ENCODE results near the gene COX7A2.

The COX7A2 gene

GRCh38 chr6:75273009-75273408 is 29.4 kb upstream of the COX7A2 start:
- DNase-seq: no peak
- intact Hi-C loops (cut with DNase I): no loop called here

DNA sequence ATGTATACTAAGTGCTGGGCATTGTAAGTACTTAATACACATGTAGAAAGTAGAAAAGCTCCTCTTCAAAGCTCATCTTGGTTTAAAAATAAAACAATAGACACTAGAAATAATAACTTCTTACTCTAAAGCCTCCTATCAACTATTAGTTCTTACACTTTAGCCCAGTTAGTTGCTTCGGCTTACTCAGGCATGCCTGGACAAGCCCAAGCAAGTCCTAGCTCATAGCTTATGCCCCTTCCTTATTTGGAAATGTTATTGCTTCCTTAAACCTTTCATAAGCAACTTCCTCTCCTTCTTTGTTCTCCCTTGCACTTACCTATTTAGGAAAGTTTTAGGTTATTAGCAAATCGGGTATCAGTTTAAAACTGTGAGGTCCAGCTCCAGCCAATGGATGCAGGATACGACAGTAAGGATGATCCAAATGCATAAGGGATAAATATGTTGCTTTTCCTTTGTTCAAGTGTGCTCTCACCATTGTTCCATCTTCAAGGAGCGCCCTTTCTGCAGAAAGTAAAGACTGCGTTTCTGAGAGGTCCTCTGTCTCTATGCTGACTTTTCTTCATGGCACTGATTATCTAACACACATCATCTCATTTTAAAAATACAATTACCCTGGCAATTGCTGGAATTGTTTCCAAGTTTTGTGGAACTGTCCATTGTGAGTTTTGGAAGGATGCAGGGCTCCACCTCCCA is 28.7 kb upstream of the COX7A2 start:
- DNase-seq: no peak

DNA sequence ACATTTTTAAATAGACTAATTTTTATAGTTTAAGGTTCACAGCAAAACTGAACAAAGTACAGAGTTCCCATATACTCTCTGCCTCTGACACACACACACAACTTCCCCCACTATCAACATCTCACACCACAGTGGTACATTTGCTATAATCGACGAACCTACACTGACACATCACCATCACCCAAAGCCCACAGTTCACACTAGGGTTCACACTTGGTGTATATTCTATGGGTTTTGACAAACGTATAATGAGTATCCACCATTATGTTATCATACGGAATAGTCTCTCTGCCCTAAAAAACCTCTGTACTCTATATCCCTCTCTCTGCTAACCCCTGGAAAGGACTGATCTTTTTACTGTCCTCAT is 25.4 kb upstream of the COX7A2 start:
- no peak for DNase-seq
- intact Hi-C loops (cut with DNase I): loop anchor here (5.0 kb wide), 1 partner anchor 258 kb away; no protein-coding TSS in a partner anchor

More for the DNA sequence above, 28.7 kb upstream of the COX7A2 start:
- intact Hi-C loops (cut with DNase I): no loop called here

- intact Hi-C loops (cut with DNase I): loop anchor here (5.0 kb wide), 1 partner anchor 259 kb away; no protein-coding TSS in a partner anchor
- no peak for DNase-seq
Observed at GRCh38 chr6:75268121-75268987, 24.8 kb upstream of the COX7A2 start.

DNA sequence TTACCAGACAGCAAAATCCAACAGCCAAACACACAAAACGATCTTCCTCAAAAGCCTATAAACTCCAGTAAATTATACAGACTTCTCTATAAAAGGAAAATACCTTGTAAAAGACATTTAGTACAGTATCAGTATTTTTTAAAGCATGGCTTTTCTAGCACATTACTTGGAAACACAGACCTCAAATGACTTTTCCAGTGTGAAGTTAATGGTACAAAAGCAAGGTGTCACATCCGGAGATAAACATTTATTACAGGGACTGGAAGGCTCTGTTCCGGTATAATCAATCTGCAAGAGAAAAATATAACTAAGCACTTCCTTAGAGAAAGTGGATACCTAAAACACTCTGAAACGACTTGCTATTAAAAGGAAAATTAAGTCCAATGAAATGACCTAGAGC is 23.9 kb upstream of the COX7A2 start:
- intact Hi-C loops (cut with DNase I): loop anchor here (5.0 kb wide), 1 partner anchor 260 kb away; no protein-coding TSS in a partner anchor
- DNase-seq: no peak

- intact Hi-C loops (cut with DNase I): loop anchor here (5.0 kb wide), 1 partner anchor 260 kb away; no protein-coding TSS in a partner anchor
- DNase-seq: peak in 2 of 42 donors; percentile 10 to 23
Observed at GRCh38 chr6:75266716-75267291, 23.2 kb upstream of the COX7A2 start.

DNA sequence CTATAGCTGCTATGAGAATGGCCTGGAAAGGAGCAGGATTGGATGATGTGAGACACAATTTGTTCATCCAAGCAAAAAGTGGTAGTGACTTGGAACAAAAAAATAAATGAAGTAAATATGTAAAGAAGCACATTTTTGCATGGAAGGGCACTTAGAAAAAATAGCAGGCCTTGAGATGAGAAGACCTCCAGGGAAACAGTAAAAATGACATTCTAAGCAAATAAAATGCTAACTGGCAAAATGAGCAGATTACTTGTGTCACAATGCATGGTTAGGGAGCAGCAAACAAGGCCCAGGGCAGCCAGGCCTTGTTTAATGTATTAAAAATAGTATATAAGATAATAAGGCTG is 19.8 kb upstream of the COX7A2 start:
- intact Hi-C loops (cut with DNase I): no loop called here
- no peak for DNase-seq

DNA sequence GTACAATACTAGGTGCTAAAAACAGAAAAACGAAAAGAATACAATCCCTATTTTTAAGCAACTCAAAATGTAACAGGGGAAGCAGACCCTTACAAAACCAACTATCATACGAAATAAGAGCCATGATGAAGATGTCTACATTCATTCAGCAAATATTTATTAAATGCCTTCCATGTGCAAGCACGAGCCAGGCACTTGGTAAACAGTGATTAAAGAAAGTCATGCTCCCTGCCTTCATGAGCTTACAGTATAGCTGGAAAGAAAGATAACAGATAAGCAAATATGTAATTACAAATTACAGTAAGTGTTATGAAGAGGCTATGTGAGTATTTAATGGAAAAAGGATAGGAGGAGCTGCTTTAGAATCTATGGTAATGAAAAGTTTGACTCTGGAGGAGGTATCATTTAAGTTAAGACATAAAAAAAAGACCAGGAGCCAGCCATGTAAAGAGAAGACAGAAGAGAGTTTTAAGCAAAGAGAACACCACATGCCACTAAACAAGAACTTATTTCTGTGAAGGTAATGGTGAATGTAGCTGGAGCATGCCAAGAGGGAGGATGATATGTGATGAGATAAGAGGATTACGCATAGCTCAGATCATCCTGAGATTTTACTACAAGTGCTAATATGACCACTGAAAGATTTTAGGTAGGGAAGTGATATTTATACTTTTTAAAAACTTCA is 19.3 kb upstream of the COX7A2 start:
- no peak for DNase-seq
- intact Hi-C loops (cut with DNase I): no loop called here

DNA sequence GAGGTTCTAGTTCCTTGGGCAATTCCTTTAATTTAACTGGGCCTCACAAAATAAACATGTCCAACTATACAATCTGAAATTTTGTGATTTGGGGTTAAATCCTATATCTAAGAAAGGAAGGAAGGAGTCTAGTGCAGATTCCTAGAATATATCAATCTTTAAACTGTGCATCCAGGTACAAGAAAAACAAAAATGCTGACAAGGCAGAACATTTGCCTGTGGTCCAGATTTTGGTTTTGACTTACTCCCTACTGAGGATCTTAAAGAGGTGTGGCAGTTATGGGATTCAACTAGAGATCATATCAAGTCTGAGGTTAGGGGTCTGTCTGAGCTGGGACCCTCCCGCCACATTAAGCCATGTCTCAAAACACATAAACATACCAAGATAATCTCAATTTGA is 17.7 kb upstream of the COX7A2 start:
- no peak for DNase-seq
- intact Hi-C loops (cut with DNase I): no loop called here

DNA sequence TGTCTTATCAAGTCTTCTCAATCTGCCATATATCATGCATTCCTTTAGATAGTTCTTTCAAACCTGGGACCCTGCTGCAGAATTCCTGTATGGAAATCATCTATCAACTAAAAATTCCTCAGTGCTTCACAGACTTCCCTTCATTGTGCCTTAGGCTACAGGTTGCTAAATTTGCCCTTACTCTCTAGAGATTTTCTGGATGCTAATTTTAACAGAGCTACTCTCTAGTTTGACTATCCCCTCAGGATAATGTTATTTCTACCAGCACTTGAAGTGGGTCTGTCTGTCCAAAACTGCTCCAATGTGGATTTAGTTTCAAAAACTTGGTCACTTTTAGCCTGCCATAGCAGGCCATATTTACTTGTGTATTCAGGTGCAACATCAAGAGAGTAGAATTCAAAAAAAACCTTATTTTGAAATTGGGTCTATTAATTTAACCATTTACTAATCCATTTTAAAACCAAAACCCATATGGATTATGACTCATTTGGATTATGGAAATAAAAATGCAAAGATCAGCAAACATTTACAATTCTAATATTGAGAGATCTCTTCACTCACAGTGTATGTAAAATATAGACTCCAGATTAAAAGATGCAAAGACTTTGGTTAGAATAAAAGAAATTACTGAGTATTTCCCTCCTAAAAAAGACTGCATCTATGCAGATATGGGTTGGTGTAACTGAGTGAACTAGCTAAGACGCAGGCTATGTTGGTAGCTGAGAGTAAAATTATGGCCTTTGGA is 13.9 kb upstream of the COX7A2 start:
- intact Hi-C loops (cut with DNase I): no loop called here
- no peak for DNase-seq

- intact Hi-C loops (cut with DNase I): no loop called here
Observed at GRCh38 chr6:75250552-75250951, 7.0 kb upstream of the COX7A2 start.

GRCh38 chr6:75249837-75250236 is 6.2 kb upstream of the COX7A2 start:
- intact Hi-C loops (cut with DNase I): no loop called here
- no peak for DNase-seq

More at GRCh38 chr6:75250552-75250951, 7.0 kb upstream of the COX7A2 start:
- DNase-seq: no peak

DNA sequence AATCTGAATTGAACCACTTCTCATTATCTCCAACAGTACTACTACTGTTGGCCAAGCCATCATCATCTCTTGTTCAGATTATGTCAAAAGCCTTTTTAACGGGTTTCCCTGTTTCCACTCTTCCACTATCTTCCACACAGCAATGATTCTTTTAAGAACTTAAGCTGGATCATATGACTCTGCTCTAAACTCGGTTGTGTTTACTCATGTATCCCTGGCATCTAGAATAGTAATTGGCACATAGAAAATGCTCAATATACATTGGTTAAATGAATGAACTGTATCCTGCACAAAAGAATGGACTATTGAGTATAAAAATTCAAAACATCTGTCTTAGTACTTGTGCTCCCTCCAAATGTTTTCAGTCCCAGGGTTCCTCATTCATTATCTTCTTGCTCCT is 2.8 kb upstream of the COX7A2 start:
- DNase-seq: no peak
- intact Hi-C loops (cut with DNase I): no loop called here

GRCh38 chr6:75244063-75244584 is 523 bp upstream of the COX7A2 start:
- intact Hi-C loops (cut with DNase I): no loop called here
- peak in 10 of 42 donors; percentile 4 to 47 (median 18) for DNase-seq

- DNase-seq: no peak
- intact Hi-C loops (cut with DNase I): no loop called here
Observed at GRCh38 chr6:75236630-75237029, 7.0 kb downstream of the COX7A2 start.

GRCh38 chr6:75235271-75235670 is 8.3 kb downstream of the COX7A2 start:
- intact Hi-C loops (cut with DNase I): no loop called here
- DNase-seq: no peak

DNA sequence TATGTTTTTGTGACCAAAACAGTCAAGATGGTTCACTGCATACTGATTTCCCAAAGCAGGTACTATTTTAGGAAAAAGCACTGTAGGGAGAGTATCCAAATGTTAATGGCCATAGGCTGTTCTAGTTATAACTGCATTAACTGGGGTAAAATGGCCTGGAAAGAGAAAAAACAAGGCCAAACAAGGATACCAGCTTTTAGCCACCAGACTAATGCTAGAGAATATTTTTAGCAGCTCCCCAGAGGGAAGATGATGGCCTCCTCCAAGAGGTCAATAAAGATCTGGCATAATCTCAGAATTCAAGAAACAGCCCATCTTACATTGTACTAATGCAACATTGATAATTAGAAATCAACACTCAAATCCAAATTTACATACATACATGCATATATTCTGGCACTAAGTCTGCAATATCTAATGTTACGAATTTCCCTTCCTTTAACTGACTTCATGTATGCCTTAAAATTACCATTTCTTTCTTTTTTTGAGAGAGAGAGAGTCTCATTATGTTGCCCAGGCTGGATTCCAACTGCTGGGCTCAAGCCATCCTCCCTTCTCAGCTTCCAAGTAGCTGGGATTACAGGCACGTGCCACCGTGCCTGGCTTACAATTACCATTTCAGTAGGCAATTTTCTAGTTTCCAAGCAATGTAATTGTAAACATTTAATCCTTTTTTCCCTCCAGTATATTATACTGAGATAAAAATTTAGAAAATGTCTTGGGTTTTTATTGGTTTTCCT is 9.3 kb downstream of the COX7A2 start:
- intact Hi-C loops (cut with DNase I): no loop called here
- DNase-seq: peak in 30 of 42 donors; percentile 12 to 68 (median 36)

- DNase-seq: no peak
- intact Hi-C loops (cut with DNase I): no loop called here
Observed at GRCh38 chr6:75233092-75233615, 10.4 kb downstream of the COX7A2 start.

All from head of caudate nucleus (tissue), 42 donors.